NCI-H1417 treated with DMSO at 0.1 percent for 48 hours (cell line): ENCODE data around the gene SLC9A5.

Experiments
- DNase-seq: peaks from one replicate; lab custom pipeline; 2025; lab: John Stamatoyannopoulos, UW

Gene SLC9A5

GRCh38 chr16:67216612-67217490 is 31.9 kb upstream of the SLC9A5 start:
- DNase-seq, result no peak

- no peak for DNase-seq
Measured at GRCh38 chr16:67223992-67224391, 24.8 kb upstream of the SLC9A5 start.

- DNase-seq, result no peak
Measured at GRCh38 chr16:67226295-67226803, 22.4 kb upstream of the SLC9A5 start.

- DNase-seq, result peak; percentile 61
Measured at GRCh38 chr16:67226804-67227566, 21.8 kb upstream of the SLC9A5 start, which contains the start of gene TMEM208. TMEM208 (plus strand) TSS chr16:67227130; CDS start chr16:67227219, 89 bp downstream.

GRCh38 chr16:67227567-67227921 is 21.2 kb upstream of the SLC9A5 start:
- no peak for DNase-seq

DNA sequence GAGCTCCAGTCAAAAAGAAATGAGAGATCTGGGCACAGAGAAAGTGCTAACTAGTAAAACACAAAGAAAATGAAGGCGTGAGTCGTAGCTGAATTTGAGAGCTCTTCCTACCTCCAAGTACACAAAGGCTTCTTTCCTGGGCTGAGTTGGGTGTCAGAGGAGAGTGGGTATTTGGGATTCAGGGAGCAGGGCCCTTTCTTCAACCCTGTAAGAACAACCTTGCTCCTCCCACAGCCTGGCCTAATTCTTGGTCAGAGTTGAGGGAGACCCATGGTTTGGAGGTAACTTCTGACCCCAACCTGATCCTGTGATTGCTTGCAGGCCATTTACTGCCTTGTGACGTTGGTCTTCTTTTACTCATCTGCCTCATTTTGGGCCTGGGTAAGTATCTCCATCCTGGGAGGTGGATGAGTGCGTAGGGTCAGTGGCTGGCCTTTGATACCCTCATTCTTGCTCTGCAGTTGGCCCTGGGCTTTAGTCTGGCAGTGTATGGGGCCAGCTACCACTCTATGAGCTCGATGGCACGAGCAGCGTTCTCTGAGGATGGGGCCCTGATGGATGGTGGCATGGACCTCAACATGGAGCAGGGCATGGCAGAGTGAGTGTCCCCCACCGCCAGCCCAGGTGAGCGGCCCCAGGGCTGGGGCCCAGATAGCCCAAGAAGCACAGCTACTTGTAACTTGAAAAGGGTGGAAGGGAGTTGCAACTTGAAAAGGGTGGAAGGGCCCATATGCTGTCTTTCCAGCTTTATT is 20.6 kb upstream of the SLC9A5 start:
- no peak for DNase-seq

DNA sequence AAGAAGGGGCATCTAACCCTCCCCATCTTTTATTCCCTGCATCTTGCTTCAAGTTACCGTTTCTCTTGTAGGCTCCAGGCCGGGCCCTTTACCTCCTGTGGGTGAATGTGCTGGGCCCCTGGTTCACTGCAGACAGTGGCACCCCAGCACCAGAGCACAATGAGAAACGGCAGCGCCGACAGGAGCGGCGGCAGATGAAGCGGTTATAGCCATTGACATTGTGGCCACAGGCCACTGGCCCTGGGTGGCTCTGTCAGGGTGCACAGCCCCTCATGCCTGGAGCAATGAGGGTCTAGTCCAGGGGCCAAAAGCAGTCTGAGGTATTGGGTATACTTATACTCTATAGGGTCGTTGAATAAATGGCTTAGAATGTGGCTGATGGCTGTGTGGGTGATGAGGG is 19.9 kb upstream of the SLC9A5 start:
- no peak for DNase-seq

- no peak for DNase-seq
Measured at GRCh38 chr16:67229906-67230808, 18.6 kb upstream of the SLC9A5 start.

GRCh38 chr16:67230809-67231660 is 17.7 kb upstream of the SLC9A5 start:
- DNase-seq, result no peak

DNA sequence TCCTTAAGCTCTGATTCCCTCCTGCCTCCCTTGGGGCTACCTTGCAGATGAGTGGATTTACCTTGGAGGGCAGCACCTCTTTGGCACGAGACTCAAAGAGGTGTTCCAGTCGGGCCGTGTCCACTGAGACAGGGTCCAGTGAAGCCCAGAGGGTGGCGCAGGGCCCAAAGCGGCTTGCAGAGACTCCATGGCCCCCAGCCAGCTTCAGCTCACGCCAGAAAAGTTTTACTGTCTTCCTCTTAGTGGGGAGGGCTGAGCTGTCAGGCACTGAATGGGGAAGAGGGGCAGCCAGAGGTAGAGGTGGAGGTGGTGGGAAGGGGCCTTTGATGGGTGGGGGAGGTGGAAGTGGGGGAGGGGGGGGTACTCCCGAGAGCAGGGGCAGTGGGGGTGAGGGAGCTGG is 15.2 kb upstream of the SLC9A5 start:
- DNase-seq, result no peak

GRCh38 chr16:67234180-67234597 is 14.6 kb upstream of the SLC9A5 start:
- no peak for DNase-seq

DNA sequence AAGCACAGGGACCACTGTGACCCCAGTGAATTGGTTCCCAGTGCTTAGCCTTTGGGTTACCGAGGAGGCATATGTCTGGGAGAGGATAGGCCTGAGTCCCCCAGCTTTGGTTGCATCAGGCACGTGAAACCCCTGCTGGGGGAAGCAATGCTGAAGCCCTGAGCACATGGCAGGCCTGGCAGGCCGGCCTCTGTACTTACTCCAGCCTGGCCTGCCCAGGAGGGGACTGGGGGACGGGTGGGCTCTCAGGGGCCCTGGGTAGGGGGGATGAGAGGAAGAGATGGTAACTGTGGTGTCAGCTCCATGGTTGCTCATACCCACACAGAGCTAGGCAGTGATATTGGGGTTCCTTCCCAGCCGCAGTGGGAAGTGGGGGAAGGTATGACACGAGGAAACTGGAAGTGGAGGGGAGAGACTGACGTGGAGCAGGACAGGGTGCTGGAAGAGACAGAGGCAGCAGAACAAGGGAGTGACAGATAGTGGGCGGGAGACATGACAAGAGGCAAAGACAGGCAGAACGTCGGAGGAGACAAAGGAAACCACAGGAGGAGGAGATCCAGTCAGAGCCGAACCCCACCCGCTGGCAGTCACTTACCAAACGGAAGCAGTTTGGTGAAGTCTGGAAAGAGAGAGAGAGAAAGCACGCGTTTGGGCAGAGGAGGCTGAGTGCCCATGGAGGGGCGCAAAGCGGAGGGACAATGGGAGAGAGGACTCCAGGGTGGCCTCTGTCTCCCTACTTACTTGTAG is 12.8 kb upstream of the SLC9A5 start:
- no peak for DNase-seq

DNA sequence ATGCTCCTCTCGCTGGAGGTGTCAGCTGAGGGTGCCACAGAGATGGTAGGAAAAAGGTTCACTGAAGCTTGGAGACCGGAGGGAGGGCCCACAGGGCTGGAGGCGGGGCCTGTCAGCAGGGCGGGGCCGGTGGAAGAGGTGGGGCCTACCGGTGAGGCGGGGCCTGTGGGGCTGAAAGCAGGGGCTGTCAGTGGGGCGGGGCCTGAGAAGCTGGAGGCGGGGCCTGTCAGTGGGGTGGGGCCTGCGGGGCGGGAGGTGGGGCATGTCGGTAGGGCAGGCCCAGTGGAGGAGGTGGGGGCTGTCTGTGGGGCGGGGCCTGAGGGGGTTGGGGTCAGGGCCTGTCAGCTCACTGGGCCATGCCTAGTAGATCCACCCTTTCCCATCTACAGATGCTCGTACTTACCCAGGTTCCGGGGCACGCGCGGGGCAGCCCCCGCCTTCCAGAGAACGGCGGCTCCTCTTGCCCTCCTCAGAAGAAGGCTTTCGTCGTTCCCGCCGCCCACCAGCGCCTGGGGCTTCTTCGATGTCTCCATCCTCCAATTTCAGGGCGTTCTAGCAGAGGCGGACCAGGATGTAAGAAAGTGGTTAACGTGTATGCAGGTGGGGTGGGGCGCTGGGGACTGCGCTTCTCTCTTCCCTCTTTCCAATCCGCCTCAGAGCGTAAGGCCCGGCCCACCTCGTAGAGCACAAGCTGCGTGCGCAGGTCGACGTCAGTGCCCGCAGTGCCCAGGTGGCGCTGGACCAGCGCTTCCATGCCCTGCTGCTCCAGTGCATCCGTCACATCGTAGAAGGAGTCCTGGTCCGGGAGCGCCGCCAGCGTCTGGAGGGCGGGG is 12.0 kb upstream of the SLC9A5 start:
- no peak for DNase-seq

GRCh38 chr16:67237396-67238277 is 11.1 kb upstream of the SLC9A5 start:
- no peak for DNase-seq

DNA sequence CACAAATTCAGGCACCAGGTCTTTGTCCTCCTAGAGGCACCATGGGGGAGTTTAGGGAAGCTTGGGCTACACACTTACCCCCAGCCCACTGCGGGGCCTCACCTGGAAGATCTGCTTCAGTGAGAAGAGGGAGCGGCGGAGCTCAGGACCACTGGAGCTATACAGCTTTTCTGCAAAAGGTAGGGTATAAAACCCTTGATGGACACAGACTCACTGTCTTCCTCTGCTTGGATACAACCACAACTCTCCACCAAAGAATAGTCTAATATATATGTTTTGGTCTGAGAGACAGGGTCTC is 10.6 kb upstream of the SLC9A5 start:
- DNase-seq, result no peak

DNA sequence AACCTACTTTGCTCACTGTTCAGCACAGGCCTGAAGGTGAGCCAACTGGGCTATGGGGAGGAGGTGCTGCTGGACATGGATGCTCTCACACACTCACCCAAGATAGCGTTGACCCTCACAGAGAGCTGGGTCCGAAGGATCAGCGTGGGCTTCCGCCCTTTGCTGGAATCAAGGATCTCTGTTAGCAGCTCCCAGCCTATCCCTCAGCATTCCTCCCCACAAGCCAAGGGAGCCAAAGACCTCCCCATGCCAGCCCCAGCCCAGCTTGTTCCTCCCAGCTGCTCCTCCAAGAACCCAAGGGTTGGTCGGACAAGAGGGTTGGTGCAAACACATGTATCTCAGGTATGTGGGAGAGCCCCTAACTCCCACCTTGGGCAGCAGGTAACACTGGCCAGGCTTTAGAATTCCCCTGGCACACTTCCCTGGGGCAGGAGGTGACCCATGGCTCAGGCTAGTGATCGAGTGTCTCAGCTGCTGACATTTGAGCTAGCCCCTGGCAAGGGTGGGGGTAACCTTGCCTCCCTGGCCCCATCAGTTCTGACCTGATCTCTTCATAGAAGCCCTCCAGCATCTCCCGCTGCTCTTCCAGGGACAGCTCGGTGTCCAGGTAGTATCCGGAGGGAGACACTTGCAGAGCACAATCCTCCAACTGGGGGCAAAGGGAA is 9.8 kb upstream of the SLC9A5 start:
- no peak for DNase-seq

- no peak for DNase-seq
Measured at GRCh38 chr16:67240506-67240905, 8.3 kb upstream of the SLC9A5 start.
